Measurements from ENCODE around the gene CRMP1.

DNA sequence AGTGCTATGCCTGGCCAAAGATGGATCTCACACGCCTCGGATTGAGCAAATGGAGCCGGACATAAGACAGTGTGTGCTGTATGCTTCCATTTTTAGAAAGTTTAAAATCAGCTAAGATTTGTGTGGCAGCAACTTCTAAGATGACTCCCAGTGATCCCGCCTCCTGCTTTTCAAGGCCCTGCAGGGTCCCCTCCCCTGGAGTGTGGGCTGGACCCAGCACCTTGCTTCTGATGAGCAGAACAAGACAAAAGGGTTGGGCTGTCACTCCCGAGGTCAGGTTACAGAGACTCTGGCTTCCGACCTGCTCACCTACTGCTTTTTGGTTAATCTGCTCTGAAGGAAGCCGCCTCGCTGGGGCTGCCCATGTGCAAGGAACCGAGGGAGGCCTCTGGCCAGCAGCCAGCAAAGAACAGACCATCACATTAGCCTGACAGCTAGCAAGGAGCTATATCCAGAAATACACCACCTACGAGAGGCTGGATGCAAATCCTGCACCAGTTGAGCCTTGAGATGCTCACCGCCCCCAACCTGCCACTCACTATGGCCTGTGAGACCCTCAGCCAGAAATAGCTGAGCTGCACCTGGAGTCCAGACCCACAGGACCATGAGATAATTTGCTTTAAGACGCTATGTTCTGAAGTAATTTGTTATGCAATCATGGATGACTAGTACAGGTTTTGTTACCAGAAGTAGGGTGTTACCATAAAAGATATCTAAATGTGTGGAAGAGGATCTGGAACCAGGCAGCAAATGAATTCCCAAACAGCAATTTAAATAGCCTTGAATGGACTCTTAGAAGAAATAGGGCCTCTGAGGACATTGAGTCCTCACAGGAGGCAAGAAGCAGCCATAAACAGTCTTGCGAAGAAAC lies 47.6 kb downstream of the CRMP1 start:
- TF ChIP-seq, protein P1, sequence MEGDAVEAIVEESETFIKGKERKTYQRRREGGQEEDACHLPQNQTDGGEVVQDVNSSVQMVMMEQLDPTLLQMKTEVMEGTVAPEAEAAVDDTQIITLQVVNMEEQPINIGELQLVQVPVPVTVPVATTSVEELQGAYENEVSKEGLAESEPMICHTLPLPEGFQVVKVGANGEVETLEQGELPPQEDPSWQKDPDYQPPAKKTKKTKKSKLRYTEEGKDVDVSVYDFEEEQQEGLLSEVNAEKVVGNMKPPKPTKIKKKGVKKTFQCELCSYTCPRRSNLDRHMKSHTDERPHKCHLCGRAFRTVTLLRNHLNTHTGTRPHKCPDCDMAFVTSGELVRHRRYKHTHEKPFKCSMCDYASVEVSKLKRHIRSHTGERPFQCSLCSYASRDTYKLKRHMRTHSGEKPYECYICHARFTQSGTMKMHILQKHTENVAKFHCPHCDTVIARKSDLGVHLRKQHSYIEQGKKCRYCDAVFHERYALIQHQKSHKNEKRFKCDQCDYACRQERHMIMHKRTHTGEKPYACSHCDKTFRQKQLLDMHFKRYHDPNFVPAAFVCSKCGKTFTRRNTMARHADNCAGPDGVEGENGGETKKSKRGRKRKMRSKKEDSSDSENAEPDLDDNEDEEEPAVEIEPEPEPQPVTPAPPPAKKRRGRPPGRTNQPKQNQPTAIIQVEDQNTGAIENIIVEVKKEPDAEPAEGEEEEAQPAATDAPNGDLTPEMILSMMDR (IDR thresholded peaks at IDR 0.05): no peak
- TF ChIP-seq POLR2A (IDR thresholded peaks at IDR 0.05): no peak

All from thyroid gland (tissue), 4 donors.